GM19328 (cell line): ENCODE data around the gene UCK1.

Experiments
- ATAC-seq: cut with Tn5 transposase; IDR thresholded peaks from one replicate; pipeline ENCODE4 v1.9.1; 2021; ENCODE audit warnings: mild to moderate bottlenecking, moderate library complexity; ENCODE audit not compliant: unreplicated experiment

UCK1 gene

DNA sequence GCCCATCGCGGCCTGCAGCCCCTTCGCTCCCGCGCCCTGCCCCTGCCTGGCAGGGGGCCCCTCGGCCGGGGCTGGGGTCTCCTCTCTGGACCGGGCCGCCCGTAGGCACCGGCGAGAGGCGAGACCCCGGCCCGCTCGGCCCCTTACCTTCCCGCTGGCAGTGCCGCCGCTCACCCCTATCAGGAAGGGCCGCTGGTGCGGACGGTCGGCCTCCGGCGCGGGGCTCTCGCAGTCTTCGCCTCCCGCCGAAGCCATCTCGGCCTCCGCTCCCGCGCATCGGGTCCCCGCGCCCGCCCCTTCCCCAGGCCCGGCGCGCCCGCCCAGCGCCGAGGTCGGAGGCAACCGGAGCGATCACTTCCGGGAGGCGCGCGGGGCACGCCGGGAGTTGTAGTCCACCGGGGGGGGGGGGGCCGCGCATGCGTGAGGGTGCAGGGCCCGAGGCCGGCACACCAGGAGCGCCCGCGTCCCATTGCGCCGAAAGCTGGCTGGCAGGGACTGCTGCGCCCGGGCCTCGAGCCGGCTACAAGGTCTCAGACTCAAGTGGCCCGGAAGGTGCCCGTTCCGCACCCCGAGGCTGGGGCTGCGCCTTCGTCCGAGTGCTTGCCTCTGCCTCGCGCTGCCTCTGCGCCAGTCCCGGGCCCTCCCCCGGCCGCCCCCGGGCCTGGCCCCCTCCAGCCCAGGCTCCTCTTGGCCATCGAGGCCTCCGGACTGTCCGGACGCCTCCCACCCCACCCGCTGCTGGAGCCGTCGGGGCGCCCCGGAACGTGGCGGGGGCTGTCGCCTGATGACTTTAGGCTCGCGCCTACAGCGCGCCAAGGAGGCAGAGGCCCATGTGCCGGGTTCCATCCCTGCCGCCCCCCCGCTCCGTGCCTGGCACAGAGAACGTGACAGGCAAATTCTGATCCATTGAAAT lies at the start of gene UCK1:
Gene UCK1 (minus strand): TSS at position 344 of the 913 bp plus-strand sequence. CDS start 89 bp downstream, at position 255.
- ATAC-seq = peak; percentile 71

GRCh38 chr9:131580358-131580757 lies 49.3 kb upstream of the UCK1 start:
- ATAC-seq = no peak

GRCh38 chr9:131579789-131580211 lies 48.7 kb upstream of the UCK1 start:
- no peak for ATAC-seq

- no peak for ATAC-seq
These were observed 47.9 kb upstream of the UCK1 start for GRCh38 chr9:131578731-131579504.

DNA sequence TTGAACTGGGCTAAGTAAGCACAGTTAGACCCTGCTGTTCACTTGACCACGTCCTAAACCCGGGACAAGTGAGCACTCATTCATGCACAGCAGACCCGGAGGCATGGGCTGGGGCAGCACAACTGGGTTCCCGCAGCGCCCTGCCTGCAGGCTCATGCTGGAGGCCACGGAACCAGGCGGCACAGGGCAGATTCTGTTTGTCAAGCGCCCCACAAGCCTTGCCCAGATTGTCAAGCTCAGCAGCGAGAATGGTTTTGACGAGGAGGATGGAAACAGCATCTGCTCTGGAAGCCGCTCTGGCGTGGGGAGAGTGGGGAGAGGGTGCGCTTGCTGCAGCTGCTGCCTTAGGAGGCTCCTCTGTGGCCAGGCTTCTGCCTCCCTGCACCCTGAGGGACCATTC lies 47.0 kb upstream of the UCK1 start:
- no peak for ATAC-seq

DNA sequence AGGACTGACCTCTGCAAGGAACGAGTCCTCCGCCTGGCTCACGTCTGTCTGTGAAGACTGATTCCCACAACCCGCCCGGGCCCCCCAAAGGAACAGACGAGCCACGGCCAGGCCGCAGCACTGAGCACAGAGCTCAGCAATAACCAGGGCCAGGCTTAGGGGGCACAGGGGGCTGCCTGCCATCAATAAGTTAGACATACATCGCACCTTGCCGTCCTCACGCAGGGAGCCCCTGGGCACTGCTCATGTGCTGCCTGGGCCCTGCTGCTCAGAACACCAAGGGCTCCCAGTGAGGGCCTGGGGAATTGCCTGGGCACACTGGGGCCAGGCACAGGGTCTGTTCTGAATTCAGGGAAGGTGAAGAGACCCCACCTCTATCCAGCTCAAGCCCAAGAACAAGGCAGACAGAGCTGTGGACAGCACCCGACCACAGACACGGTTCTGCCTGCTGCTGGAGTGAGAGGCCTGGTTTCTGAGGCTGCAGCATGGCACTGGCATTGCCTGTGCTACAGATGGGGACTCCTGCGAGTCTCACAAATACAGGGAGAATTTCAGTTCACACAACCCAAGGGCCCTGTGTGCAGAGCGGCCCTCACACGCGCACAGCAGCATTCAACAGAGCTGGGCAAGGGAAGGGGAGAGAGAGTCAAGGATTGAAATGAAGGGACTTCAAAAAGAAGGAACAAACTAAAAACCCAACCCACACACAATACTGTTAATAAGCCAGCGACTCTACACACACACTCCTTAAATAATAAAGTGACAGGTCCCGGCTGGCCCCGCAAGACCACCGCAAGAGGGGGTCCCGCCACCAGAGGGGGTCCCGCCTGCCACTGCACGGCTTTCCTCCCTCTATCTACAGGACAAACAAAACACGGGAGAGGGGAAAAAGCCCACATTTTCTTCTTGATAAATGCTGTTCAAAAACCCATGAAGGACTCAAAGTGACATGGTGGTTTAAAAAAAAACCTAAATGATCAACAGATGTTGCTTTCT lies 46.2 kb upstream of the UCK1 start:
- ATAC-seq = no peak

- ATAC-seq = no peak
These were observed 45.1 kb upstream of the UCK1 start for GRCh38 chr9:131575946-131576853.

DNA sequence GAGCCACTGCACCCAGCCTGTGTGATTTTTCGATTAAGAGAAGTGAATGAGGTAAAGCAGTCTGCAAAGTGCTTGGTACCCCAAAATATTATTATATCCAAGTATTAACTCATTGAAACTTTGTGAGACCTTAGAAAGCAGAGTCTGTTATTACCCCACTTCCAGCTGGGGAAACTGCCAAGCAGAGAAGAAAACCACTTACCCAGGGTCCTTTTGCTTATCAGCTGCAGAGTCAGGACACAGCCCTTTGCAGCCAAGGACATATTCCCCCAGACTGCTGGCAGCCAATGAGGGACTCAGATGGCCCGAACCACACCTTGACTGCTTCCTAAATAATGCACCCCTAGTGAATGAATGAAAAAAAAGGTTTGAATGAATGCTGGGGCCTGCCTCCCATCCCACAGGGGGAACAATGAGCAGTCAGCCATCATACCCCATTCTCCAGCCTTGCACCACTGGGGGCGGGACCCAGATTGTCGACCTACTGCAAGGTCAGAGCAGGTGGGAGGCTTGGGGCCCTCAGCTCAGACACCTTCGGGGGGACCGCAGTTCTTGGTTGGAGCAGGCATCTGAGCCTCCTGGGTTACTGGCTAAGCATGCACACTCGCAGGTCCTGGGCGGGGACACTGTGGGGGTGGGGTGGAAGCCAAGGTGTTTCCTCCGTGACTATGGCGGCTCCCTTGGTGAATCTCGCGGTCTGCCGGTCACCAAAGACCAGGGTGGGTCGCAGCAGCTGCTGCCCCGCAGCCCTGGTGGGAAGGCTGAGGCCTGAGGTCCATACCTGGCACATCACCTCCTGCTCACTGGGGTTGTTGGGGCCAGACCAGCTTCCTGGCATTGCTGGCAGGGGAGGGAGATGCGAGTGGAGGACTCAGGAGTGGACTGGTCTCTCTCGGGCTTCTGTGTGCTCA lies 43.9 kb upstream of the UCK1 start:
- ATAC-seq = no peak

- no peak for ATAC-seq
These were observed 36.8 kb upstream of the UCK1 start for GRCh38 chr9:131567910-131568309.

DNA sequence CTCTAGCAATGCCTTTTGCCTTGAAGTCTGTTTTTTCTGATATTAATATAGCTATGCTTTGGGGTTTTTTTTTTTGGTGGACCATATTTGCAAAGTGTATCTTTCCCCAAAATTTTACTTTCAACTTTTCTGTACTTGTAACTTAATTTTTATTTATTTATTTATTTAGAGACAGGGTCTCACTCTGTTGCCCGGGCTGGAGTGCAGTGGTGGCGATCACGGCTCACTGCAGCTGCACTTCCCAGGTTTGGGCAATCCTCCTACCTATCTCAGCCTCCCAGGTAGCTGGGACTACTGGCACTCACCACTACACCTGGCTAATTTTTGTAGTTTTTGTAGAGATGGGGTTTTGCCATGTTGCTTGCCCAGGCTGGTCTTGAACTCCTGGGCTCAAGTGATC lies 35.1 kb upstream of the UCK1 start:
- no peak for ATAC-seq

GRCh38 chr9:131565369-131565768 lies 34.3 kb upstream of the UCK1 start:
- no peak for ATAC-seq

- ATAC-seq = no peak
These were observed 31.2 kb upstream of the UCK1 start for GRCh38 chr9:131562032-131562959.

DNA sequence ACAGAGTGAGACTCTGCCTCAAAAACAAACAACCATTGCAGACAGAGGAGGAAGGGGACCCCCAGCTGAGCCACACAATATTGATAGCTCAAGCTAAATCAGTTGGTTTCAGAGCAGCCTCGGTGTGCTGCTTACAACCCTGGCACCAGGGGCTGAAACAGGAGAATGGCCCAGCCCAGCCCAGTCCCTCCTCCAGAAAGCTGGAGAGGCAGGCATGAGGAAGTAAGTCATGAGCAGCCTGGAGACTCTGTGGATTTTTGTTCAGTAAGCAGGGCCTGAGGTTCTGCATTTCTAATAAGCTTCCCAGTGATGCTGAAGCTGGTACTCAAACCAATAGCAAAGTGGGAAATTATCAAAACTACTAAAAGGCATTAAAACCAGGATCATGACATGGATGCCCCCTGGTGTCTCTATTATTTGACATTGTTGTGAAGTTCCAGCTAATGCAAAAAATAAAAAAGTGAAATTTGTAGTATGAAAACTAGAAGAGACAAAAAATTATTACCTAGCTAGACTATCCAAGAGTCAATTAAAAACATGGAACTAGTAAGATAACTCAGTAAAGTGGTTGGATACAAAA lies 28.4 kb upstream of the UCK1 start:
- no peak for ATAC-seq

DNA sequence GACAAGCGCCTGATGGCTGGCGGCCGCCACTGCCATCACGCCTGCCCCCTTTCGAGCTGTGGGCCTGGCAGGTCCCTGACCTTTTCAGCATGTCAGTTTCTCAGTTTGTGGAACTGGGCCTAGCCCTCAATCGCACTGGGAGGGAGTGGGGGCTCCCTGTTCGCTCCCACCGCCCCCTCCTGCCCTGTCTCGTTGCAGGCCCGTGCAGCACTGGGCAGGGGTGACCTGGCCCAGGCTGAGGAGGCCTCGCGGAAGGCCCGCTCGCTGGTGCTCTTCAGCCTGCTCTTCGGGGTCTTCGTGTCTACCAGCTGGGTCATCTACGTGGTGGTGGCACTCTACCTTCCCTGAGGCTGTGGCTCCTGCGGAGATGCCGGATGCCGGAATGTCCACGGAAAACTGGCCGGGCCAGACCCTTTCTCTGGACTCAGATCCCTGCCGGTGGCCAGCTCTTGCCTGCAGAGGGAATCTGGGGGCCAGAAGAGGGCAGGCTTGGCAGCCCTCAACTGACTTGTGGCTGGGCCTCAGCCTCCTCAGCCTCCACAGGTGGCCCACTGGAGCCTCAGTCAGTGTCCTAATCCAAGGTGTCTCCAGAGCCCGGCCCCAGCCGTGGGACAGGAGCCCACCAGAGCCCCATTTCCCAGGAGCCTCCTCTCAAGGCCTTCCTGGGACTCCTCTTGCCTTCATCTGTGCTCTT lies 26.9 kb upstream of the UCK1 start:
- no peak for ATAC-seq

DNA sequence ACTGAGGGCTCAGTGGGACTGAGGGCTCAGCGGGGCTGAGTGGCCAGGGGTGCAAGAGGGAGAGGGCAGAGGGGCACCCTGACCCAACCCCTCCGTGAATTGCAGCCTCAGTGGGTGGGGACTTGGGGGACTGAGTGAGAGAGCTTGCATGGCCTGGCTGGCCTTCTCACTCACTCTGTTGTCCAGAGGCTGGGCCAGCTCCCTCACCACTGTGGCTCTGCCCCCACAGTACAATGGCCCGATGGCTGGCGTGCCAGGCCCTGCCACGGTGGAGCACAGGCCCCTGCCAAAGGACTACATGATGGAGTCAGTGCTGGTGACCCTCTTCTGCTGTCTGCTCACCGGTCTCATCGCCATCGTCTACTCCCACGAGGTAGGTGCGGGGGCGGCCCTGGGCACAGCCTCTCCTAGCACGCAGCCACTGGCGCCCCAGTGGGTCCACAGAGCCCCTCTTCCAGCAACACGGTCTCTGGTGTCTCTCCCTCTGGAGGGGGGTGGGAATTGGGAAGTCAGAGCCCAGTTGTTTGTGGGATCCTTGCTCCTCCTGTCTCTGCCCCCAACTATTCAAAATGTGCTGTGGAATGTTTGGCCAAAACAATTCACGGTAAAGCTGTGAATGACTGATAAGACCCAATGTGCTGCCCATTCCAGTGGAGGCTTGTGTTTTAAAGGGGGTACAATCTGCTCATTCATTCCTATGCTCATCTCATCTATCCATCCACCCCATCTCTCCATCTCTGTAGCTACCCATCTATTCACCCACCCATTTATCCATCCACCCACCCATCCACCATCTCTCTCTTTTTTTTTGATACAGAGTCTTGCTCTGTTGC lies 25.0 kb upstream of the UCK1 start:
- no peak for ATAC-seq

DNA sequence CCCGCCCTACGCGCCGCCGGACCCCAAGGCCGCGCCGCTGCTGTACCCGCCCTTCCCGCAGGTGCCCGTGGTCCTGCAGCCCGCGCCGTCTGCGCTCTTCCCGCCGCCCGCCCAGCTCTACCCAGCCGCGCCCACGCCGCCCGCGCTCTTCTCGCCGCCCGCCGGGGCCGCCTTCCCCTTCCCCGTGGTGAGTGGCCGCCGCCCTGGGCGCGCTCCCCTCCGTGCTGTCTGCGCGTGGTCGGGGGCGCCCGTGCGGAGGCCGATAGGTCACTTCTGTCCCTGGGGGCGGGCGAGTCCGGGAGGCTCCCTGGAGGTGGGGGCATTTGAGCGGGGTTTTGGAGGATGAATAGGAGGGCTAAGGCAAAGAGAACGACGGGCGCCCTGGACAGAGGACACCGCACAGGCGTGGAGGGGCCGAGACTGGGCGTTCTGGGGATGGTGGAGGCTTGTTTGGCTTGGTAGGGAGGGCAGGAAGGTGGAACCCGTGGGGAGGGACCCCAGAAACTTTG lies 23.8 kb upstream of the UCK1 start:
- ATAC-seq = no peak
